Astrocyte of the cerebellum (primary cell): ENCODE data around the gene MGAT5B.

ENCODE experiments used
- DNase-seq: peaks from one replicate; pipeline ENCODE4 v3.0.0-alpha.2; 2011; ENCODE audit warnings: low read depth
- H3K4me3 ChIP-seq: 2 replicates; pipeline ENCODE4 v1.5.1; 2011; ENCODE audit warnings: mild to moderate bottlenecking, low read depth, low read length, moderate library complexity
- in situ Hi-C: cut with HindIII; loops from 2 replicates; pipeline ENCODE4 v1.10.0; 2017; ENCODE audit warnings: low sequenced_read_pairs
- TF ChIP-seq, protein P1 (sequence below): IDR thresholded peaks from 2 replicates; pipeline ENCODE4 v1.5.1; 2012; ENCODE audit warnings: low read length, low read depth, moderate library complexity, mild to moderate bottlenecking; ENCODE audit errors: missing control alignments

Gene MGAT5B, protein sequence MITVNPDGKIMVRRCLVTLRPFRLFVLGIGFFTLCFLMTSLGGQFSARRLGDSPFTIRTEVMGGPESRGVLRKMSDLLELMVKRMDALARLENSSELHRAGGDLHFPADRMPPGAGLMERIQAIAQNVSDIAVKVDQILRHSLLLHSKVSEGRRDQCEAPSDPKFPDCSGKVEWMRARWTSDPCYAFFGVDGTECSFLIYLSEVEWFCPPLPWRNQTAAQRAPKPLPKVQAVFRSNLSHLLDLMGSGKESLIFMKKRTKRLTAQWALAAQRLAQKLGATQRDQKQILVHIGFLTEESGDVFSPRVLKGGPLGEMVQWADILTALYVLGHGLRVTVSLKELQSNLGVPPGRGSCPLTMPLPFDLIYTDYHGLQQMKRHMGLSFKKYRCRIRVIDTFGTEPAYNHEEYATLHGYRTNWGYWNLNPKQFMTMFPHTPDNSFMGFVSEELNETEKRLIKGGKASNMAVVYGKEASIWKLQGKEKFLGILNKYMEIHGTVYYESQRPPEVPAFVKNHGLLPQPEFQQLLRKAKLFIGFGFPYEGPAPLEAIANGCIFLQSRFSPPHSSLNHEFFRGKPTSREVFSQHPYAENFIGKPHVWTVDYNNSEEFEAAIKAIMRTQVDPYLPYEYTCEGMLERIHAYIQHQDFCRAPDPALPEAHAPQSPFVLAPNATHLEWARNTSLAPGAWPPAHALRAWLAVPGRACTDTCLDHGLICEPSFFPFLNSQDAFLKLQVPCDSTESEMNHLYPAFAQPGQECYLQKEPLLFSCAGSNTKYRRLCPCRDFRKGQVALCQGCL

DNA sequence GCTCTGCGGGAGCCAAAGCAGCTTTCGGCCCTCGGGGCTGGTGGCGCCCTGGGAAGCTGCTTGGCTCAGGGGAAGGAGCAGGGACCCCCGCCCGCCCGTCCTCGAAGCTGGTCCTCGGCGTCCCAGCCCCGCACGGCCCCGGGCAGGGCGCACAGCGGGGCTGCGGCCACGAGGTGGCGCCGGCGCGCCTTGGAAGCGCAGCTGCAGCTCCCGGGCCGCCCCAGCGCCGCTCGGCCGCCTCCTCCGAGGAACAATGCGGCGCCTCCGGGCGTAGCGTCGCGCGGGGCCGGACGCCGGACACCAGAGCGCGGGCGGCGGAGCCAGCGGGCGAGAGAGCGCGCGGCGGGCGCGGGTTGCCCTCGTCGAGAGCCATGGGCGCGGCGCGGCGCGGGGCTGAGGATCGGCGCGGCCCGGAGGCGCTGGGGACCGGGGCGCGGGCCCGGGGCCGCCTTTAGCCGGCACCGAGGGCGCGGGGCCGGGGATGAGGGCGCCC lies at the start of gene MGAT5B:
Gene MGAT5B (plus strand): TSS at position 229 of the 493 bp plus-strand sequence. CDS start 626 bp downstream, outside the sequence.
- peak; percentile 52 for DNase-seq
- in situ Hi-C loops = no loop called here
- TF ChIP-seq, protein P1, sequence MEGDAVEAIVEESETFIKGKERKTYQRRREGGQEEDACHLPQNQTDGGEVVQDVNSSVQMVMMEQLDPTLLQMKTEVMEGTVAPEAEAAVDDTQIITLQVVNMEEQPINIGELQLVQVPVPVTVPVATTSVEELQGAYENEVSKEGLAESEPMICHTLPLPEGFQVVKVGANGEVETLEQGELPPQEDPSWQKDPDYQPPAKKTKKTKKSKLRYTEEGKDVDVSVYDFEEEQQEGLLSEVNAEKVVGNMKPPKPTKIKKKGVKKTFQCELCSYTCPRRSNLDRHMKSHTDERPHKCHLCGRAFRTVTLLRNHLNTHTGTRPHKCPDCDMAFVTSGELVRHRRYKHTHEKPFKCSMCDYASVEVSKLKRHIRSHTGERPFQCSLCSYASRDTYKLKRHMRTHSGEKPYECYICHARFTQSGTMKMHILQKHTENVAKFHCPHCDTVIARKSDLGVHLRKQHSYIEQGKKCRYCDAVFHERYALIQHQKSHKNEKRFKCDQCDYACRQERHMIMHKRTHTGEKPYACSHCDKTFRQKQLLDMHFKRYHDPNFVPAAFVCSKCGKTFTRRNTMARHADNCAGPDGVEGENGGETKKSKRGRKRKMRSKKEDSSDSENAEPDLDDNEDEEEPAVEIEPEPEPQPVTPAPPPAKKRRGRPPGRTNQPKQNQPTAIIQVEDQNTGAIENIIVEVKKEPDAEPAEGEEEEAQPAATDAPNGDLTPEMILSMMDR = peak; percentile 58
- peak within 1 kb of the TSS; percentile 31 for H3K4me3 ChIP-seq

DNA sequence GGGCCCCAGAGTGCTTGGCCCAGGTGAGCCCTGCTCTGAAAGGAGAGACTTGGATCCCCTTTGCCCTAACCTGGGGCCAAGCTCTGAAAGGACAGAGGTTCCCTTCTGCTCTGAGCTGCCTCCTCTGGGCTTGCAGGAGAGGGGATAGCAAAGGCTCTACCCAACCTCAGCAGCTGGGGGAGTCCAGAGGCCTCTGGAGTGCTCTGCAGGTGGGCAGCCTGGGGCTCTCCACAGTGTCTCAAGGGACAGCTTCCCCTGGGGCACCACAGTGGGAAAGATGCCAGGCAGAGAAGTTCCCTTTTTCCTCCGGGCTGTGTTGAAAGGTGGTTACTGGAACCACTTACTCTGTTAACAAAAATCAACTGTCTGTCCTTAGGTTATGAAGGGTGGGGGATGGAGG lies 48.2 kb upstream of the MGAT5B start:
- no peak overlapping the region for H3K4me3 ChIP-seq
- TF ChIP-seq, protein P1 = no peak
- DNase-seq = no peak
- in situ Hi-C loops = no loop called here

DNA sequence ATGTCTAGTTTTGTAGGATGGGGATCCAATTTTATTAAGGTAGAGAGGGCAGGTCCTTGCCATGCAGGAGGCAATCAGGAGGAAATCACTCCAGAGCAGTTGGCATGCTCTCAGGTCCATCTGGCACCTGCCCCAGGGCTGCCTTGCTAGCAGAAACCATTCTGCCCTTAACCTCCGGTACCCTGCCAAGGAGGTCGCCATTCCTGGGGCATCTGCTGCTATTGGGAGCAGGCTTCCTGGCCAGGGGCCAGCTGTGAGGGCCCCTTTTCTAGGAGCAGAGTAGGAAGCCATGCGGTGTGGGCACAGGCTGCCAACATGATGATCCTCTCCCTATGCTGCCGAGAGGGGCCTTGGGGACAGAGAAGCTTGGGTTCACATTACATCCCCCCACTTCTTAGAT lies 47.6 kb upstream of the MGAT5B start:
- TF ChIP-seq, protein P1 = no peak
- in situ Hi-C loops = no loop called here
- no peak for DNase-seq
- no peak overlapping the region for H3K4me3 ChIP-seq

DNA sequence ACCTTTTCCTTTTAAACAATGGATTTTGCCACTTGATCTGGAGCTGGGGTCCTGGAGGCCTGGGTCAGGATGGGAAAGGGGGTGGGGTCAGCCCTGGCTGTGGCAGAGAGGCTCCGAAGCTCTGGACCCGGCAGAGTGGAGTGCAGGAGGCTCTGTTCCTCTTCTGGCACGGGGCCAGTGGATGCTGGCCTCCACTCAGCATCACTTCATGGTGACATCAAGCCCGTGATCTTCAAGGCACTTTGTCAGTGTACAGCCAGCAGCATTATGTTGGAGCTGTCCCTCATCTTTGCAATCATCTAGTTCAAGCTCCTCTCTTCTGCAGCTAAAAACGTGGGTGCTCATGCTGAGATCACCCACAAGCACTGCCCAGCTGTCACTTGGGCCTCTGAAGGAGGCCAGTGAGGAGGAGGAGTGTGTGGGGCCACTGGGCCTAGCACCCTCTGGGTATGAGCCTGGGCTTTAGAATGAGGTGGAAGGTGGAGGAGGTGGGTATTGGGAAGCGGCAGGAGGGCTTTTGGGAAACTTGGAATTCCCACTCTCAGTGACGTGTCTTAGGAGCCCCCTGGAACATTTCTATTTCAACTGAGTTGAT lies 45.9 kb upstream of the MGAT5B start:
- DNase-seq = no peak
- no peak overlapping the region for H3K4me3 ChIP-seq
- in situ Hi-C loops = no loop called here
- TF ChIP-seq, protein P1 = no peak

DNA sequence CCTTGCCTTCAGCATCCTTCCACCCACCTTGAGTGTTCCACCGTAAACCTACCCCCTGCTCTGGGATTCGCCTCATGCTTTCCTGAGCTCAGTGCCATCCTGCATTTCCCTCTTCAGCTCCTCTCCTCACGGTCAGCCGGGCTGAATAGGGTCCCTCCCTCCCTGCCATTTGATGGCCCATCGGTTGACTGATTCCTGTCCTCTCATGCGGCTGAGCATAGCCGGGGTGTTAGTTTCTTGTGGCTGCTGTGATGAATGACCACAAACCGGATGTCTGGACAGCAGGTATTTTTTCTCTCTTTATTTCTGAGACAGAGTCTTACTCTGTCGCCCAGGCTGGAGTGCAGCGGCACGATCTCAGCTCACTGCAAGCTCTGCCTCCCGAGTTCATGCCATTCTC lies 44.1 kb upstream of the MGAT5B start:
- DNase-seq = no peak
- TF ChIP-seq, protein P1 = no peak
- in situ Hi-C loops = no loop called here
- H3K4me3 ChIP-seq = no peak overlapping the region

DNA sequence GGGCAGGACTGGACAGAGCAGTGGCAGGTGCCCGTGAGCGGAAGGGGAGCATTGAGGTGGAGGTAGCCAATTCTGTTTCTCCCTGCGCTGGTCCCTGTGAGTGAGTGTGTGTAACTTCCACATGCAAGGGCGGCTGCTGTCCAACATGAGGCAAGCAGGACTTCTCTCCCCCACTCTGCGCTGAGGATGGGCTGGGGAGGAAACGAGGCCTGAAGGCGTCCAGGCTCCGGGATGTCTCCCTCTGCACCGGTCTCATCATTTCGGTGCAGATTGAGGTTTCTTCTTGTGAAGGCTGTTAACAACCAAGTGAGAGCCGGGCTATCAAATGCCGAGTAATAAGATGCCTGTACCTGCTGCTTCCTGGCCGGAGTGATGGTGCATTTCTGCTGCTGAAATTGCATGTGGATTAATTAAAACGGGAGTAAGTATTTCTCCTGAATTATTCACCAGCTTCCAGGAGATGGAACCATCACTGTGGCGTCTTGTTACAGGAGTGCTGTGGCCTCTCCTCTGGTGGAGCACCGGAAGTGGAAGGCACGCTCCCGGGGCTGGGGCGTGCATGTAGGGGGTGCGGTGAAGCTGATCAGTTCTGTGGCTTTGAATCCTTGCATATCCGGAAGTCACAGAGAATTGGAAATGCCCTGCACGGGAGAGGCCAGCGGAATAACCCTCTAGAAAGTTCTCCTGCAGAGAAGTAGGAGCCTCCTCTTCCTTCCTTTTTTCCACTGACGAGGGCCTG lies 41.7 kb upstream of the MGAT5B start:
- TF ChIP-seq, protein P1 = no peak
- in situ Hi-C loops = no loop called here
- no peak for DNase-seq
- no peak overlapping the region for H3K4me3 ChIP-seq
